ENCODE results near the gene RHPN2. TPM values are rescaled to one million over a fixed set of nuclear protein-coding genes. Genes with fewer than 3 reads are reported as not detected.
A peak's percentile ranks its signal among the peaks of the same experiment; 100 is the strongest.

RHPN2 gene
- total and polyA plus RNA-seq, 2 of the 8 experiments (the other 6 are each of a cell fraction or from before 2014, with no cell fraction given) = 22.8 to 31.1 TPM

DNA sequence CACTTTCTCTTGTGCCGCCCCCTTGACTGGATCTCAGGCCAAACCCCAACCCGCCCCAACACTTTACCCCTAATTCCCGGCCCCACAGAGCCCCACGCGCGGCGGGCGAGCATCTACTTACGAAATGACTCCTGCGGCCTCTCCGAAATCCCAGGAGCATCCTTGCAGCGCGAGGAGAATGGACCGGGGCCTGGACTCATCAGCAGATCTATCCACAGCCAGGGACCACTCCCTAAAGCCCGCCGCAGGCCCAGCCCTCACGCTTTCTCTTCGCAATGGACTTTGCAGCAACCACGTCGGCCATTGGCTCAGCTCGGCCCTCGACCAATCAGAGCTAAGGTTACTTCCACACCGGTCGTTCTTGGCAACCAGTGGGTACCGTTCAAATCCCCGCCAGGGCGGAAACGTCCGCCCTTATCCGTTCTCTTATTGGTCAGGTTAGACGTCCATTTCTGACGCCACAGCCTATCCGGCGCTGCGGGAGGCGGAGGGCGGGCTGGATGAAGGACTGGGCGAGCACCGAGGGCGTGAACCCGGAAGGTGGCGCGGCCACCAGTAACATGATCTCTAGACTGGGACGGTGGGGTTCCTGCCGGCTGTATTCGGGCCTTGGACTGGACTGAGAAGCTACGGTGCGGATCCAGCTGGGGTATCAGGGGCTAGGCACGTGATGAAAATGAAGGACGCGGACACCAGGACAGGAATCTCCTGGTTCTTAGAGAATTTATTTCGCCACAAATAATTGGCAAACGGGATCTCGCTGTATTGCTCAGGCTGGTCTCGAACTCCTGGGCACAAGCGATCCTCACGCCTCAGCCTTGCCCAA, 92.8 kb downstream of the RHPN2 start, which contains the start of the genes CEP89 and FAAP24 (continued):
- TF ChIP-seq, protein P1, sequence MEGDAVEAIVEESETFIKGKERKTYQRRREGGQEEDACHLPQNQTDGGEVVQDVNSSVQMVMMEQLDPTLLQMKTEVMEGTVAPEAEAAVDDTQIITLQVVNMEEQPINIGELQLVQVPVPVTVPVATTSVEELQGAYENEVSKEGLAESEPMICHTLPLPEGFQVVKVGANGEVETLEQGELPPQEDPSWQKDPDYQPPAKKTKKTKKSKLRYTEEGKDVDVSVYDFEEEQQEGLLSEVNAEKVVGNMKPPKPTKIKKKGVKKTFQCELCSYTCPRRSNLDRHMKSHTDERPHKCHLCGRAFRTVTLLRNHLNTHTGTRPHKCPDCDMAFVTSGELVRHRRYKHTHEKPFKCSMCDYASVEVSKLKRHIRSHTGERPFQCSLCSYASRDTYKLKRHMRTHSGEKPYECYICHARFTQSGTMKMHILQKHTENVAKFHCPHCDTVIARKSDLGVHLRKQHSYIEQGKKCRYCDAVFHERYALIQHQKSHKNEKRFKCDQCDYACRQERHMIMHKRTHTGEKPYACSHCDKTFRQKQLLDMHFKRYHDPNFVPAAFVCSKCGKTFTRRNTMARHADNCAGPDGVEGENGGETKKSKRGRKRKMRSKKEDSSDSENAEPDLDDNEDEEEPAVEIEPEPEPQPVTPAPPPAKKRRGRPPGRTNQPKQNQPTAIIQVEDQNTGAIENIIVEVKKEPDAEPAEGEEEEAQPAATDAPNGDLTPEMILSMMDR (IDR thresholded peaks at IDR 0.05; ENCODE audit: control extremely low read depth in 1 of 3, insufficient read depth in 1 of 3, low read depth in 1 of 3, low read length in 3 of 3) = peak in 1 of 3 experiments; percentile 7; a peak in 1 of 4 replicates
- no peak for TF ChIP-seq EP300 (IDR thresholded peaks at IDR 0.05; ENCODE audit: borderline replicate concordance in 1 of 2, low read depth in 2 of 2, low read length in 2 of 2)
- TF ChIP-seq JUN (IDR thresholded peaks at IDR 0.05; ENCODE audit: low read depth, low read length) = no peak
- peak; percentile 38; the same call in 1 of the 2 replicates for TF ChIP-seq TBP (IDR thresholded peaks at IDR 0.05; ENCODE audit: low read depth, low read length)
- peak in 1 of 2 experiments; percentile 62; a peak in 2 of 3 replicates for TF ChIP-seq POLR2A (IDR thresholded peaks at IDR 0.05; ENCODE audit: control extremely low read depth in 1 of 2, low read depth in 2 of 2, low read length in 2 of 2)
- peak; percentile 48 for TF ChIP-seq ASH2L (IDR thresholded peaks at IDR 0.05; ENCODE audit: low read length)
- no peak for TF ChIP-seq SIRT6 (IDR thresholded peaks at IDR 0.05; ENCODE audit: low read length)
- no peak for TF ChIP-seq RXRA (IDR thresholded peaks at IDR 0.05; ENCODE audit: insufficient read depth, low read depth, low read length)
- TF ChIP-seq CHD2 (IDR thresholded peaks at IDR 0.05; ENCODE audit: low read length) = peak; percentile 94
- TF ChIP-seq BACH1 (IDR thresholded peaks at IDR 0.05; ENCODE audit: low read length) = no peak
- TF ChIP-seq TEAD4 (IDR thresholded peaks at IDR 0.05; ENCODE audit: low read depth, low read length) = no peak
- TF ChIP-seq CTBP2 (IDR thresholded peaks at IDR 0.05; ENCODE audit: borderline replicate concordance, insufficient read depth, insufficient read length, low read length) = no peak
- TF ChIP-seq BRCA1 (IDR thresholded peaks at IDR 0.05; ENCODE audit: low read depth, low read length) = no peak
- TF ChIP-seq TAF1 (IDR thresholded peaks at IDR 0.05; ENCODE audit: low read depth, low read length) = peak; percentile 71
- no peak for TF ChIP-seq RNF2 (IDR thresholded peaks at IDR 0.05; ENCODE audit: borderline replicate concordance, low read depth, low read length, missing control alignments, poor library complexity, severe bottlenecking)
- peak; percentile 93 for TF ChIP-seq SAP30 (IDR thresholded peaks at IDR 0.05; ENCODE audit: insufficient read depth, insufficient replicate concordance, low read length)
- TF ChIP-seq, protein P2, sequence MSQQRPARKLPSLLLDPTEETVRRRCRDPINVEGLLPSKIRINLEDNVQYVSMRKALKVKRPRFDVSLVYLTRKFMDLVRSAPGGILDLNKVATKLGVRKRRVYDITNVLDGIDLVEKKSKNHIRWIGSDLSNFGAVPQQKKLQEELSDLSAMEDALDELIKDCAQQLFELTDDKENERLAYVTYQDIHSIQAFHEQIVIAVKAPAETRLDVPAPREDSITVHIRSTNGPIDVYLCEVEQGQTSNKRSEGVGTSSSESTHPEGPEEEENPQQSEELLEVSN (IDR thresholded peaks at IDR 0.05) = 0 out of 2 replicates have a peak, but pooled peaks have one; percentile 28
- TF ChIP-seq, protein P3, sequence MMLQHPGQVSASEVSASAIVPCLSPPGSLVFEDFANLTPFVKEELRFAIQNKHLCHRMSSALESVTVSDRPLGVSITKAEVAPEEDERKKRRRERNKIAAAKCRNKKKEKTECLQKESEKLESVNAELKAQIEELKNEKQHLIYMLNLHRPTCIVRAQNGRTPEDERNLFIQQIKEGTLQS (IDR thresholded peaks at IDR 0.05; ENCODE audit: insufficient read depth, low read depth, low read length) = no peak
- no peak; the same call in 1 of the 2 replicates for TF ChIP-seq KDM1A (IDR thresholded peaks at IDR 0.05; ENCODE audit: borderline replicate concordance, low read length)
